ENCODE measurements around the gene ILF3. TPM values are rescaled to one million over a fixed set of nuclear protein-coding genes. Genes with fewer than 3 reads are reported as not detected.

ILF3 gene
- polyA plus RNA-seq, 1 donor (not counting 4 experiments of a cell fraction or from before 2014, with no cell fraction given) = 162 TPM

GRCh38 chr19:10712045-10712444 lies 57.9 kb downstream of the ILF3 start:
- Histone ChIP-seq H3K27me3 (ENCODE audit: control insufficient read depth, extremely low read depth, insufficient read depth, low read length) (no peaks in the 10 kb centered on the region), H3K9ac (ENCODE audit: control insufficient read depth, extremely low read depth, insufficient read depth, low read length) (no peak overlapping the region), H3K4me2 (ENCODE audit: control insufficient read depth, extremely low read depth, insufficient read depth, low read depth, low read length) (no peak overlapping the region), H3K79me2 (ENCODE audit: control insufficient read depth, insufficient read depth, low read length) (no peaks in the 10 kb centered on the region), H4K20me1 (ENCODE audit: control insufficient read depth, extremely low read depth, insufficient read depth, low read length) (no peaks in the 10 kb centered on the region), H3K27ac (ENCODE audit: control insufficient read depth, insufficient read depth, low read length) (no peak overlapping the region), H3K9me1 (ENCODE audit: control insufficient read depth, extremely low read depth, insufficient read depth, low read length) (no peaks in the 10 kb centered on the region), H3K4me3 (ENCODE audit: control insufficient read depth in 2 of 3, extremely low read depth in 1 of 3, insufficient read depth in 2 of 3, low read depth in 1 of 3, low read length in 3 of 3) (no peak overlapping the region), H3K9me3 (ENCODE audit: control insufficient read depth, low read depth, low read length) (no peaks in the 10 kb centered on the region), H3K4me1 (ENCODE audit: control insufficient read depth, extremely low read depth, insufficient read depth, low read length) (no peaks in the 10 kb centered on the region), H3K36me3 (ENCODE audit: control insufficient read depth in 2 of 2, extremely low read depth in 1 of 2, insufficient read depth in 2 of 2, low read length in 2 of 2) (peaks cover 4 to 19% of the 10 kb centered on the region in 2 experiments), H2AFZ (ENCODE audit: control insufficient read depth, low read length) (no peak overlapping the region)
- no peak for TF ChIP-seq CTCF (optimal IDR thresholded peaks at IDR 0.05 in 1 of 3, IDR thresholded peaks at IDR 0.05 in 1 of 3, conservative IDR thresholded peaks at IDR 0.05 in 1 of 3; ENCODE audit: extremely low read depth in 1 of 3, insufficient read depth in 2 of 3, low read length in 3 of 3)
- no peak for DNase-seq (ENCODE audit: low read depth, low spot score)
- dilution Hi-C loops (cut with MboI; ENCODE audit: extremely low pct_ligation_motif_present, low sequenced_read_pairs) = no loop called here
- FAIRE-seq = no peak

GRCh38 chr19:10712754-10713153 lies 58.6 kb downstream of the ILF3 start:
- Histone ChIP-seq H3K4me1 (ENCODE audit: control insufficient read depth, extremely low read depth, insufficient read depth, low read length) (no peaks in the 10 kb centered on the region), H3K9me1 (ENCODE audit: control insufficient read depth, extremely low read depth, insufficient read depth, low read length) (no peaks in the 10 kb centered on the region), H3K9ac (ENCODE audit: control insufficient read depth, extremely low read depth, insufficient read depth, low read length) (no peak overlapping the region), H4K20me1 (ENCODE audit: control insufficient read depth, extremely low read depth, insufficient read depth, low read length) (no peaks in the 10 kb centered on the region), H3K4me3 (ENCODE audit: control insufficient read depth in 2 of 3, extremely low read depth in 1 of 3, insufficient read depth in 2 of 3, low read depth in 1 of 3, low read length in 3 of 3) (no peak overlapping the region), H2AFZ (ENCODE audit: control insufficient read depth, low read length) (no peak overlapping the region), H3K27me3 (ENCODE audit: control insufficient read depth, extremely low read depth, insufficient read depth, low read length) (no peaks in the 10 kb centered on the region), H3K27ac (ENCODE audit: control insufficient read depth, insufficient read depth, low read length) (no peak overlapping the region), H3K36me3 (ENCODE audit: control insufficient read depth in 2 of 2, extremely low read depth in 1 of 2, insufficient read depth in 2 of 2, low read length in 2 of 2) (peaks cover 4 to 15% of the 10 kb centered on the region in 2 experiments), H3K9me3 (ENCODE audit: control insufficient read depth, low read depth, low read length) (no peaks in the 10 kb centered on the region), H3K79me2 (ENCODE audit: control insufficient read depth, insufficient read depth, low read length) (no peaks in the 10 kb centered on the region), H3K4me2 (ENCODE audit: control insufficient read depth, extremely low read depth, insufficient read depth, low read depth, low read length) (no peak overlapping the region)
- DNase-seq (ENCODE audit: low read depth, low spot score) = no peak
- no peak for FAIRE-seq
- dilution Hi-C loops (cut with MboI; ENCODE audit: extremely low pct_ligation_motif_present, low sequenced_read_pairs) = no loop called here
- no peak for TF ChIP-seq EZH2 (IDR thresholded peaks at IDR 0.05; ENCODE audit: low read length)
- no peak for TF ChIP-seq CTCF (optimal IDR thresholded peaks at IDR 0.05 in 1 of 3, IDR thresholded peaks at IDR 0.05 in 1 of 3, conservative IDR thresholded peaks at IDR 0.05 in 1 of 3; ENCODE audit: extremely low read depth in 1 of 3, insufficient read depth in 2 of 3, low read length in 3 of 3)
